Endothelial cell of umbilical vein (primary cell): ENCODE data around the gene DOC2B. TPM values are rescaled to one million over a fixed set of nuclear protein-coding genes. Genes with fewer than 3 reads are reported as not detected.

ENCODE experiments used
- BruUV-seq: library from RNA; stranded (reverse); fragments of 400-500 nt; replicated peaks from 2 replicates; lab custom pipeline; 2021; lab: Mats Ljungman, UMichigan
- CTCF ChIA-PET: fragments of 300-600, 350-600 bp; sonication (Branson Sonifier 250); formaldehyde crosslinking; loops from one replicate; lab custom pipeline; 2021; ENCODE audit warnings: antibody characterized with exemption, inconsistent platforms; lab: Charles Lee
- POLR2A ChIA-PET: fragments of 300-600, 350-600 bp; sonication (Branson Sonifier 250); formaldehyde crosslinking; loops from one replicate; lab custom pipeline; 2021; ENCODE audit warnings: antibody characterized with exemption, inconsistent platforms; lab: Charles Lee
- DNase-seq: peaks from one replicate; pipeline ENCODE4 v3.0.0-alpha.2; 2011; ENCODE audit warnings: low read depth, low spot score
- FAIRE-seq: peaks from 2 replicates; lab custom pipeline; 2011; peaks lifted over from hg19 to GRCh38; lab: Jason Lieb, UNC
- H2AFZ ChIP-seq: 2 replicates; pipeline ENCODE4 v1.6.0; 2012; ENCODE audit warnings: low read depth, low read length, control low read depth, inconsistent platforms
- H3K27ac ChIP-seq: 2 replicates; pipeline ENCODE4 v1.5.1; 2011; ENCODE audit warnings: low read depth, mild to moderate bottlenecking, control low read depth, low read length, moderate library complexity; ENCODE audit not compliant: insufficient read depth
- H3K27me3 ChIP-seq, 2 experiments: 2 replicates each; pipeline versions ENCODE4 v1.6.0 to v1.6.1; 2011; ENCODE audit warnings: low read length in 2 of 2, mixed read lengths in 1 of 2; ENCODE audit not compliant: control insufficient read depth in 2 of 2, insufficient read depth in 2 of 2
- H3K36me3 ChIP-seq, 2 experiments: 2 replicates in 1 of 2; 3 replicates in 1 of 2; pipeline ENCODE4 v1.5.1; 2011; ENCODE audit warnings: low read length in 2 of 2, mild to moderate bottlenecking in 1 of 2, moderate library complexity in 1 of 2; ENCODE audit not compliant: control insufficient read depth in 2 of 2, insufficient read depth in 2 of 2; ENCODE audit errors: extremely low read depth in 1 of 2
- H3K4me1 ChIP-seq: 3 replicates; pipeline ENCODE4 v1.5.1; 2011; ENCODE audit warnings: mild to moderate bottlenecking, low read length; ENCODE audit not compliant: control insufficient read depth, insufficient read depth; ENCODE audit errors: extremely low read depth
- H3K4me2 ChIP-seq: 2 replicates; pipeline ENCODE4 v1.6.1; 2011; ENCODE audit warnings: low read length, control low read depth, mixed read lengths; ENCODE audit not compliant: insufficient read depth
- H3K4me3 ChIP-seq, 3 experiments: fragments of 200-600 bp in 1 of 3; sonication (generic), shearing (Covaris generic) in 1 of 3; replicated peaks in 1 of 3; 2 replicates each; pipeline ENCODE4 v1.5.1; 2011 to 2016; ENCODE audit warnings: control low read depth in 3 of 3, low read length in 3 of 3, mild to moderate bottlenecking in 2 of 3, inconsistent platforms in 1 of 3, low read depth in 1 of 3, moderate library complexity in 1 of 3; ENCODE audit not compliant: insufficient read depth in 1 of 3
- H3K79me2 ChIP-seq: 2 replicates; pipeline ENCODE4 v1.6.0; 2012; ENCODE audit warnings: low read length, inconsistent platforms; ENCODE audit not compliant: control insufficient read depth, insufficient read depth
- H3K9ac ChIP-seq: replicated peaks from 2 replicates; pipeline ENCODE3; 2011; ENCODE audit warnings: low read length, control low read depth; ENCODE audit not compliant: insufficient read depth; ENCODE audit errors: extremely low read depth
- H3K9me1 ChIP-seq: replicated peaks from 3 replicates; pipeline ENCODE4 v1.6.0; 2011; ENCODE audit warnings: mild to moderate bottlenecking, low read length; ENCODE audit not compliant: control insufficient read depth, insufficient read depth; ENCODE audit errors: extremely low read depth
- H3K9me3 ChIP-seq: replicated peaks from 2 replicates; pipeline ENCODE4 v1.5.1; 2012; ENCODE audit warnings: low read length, inconsistent platforms; ENCODE audit not compliant: control insufficient read depth, insufficient read depth
- H4K20me1 ChIP-seq: replicated peaks from 2 replicates; pipeline ENCODE3; 2011; ENCODE audit warnings: mild to moderate bottlenecking, low read length; ENCODE audit not compliant: control insufficient read depth, insufficient read depth; ENCODE audit errors: extremely low read depth
- EZH2 ChIP-seq: IDR thresholded peaks from 2 replicates; pipeline ENCODE4 v1.6.1; 2012; ENCODE audit warnings: borderline replicate concordance, low read depth, mild to moderate bottlenecking, moderate library complexity, low read length, inconsistent platforms; ENCODE audit not compliant: severe bottlenecking
- FOS ChIP-seq: IDR thresholded peaks from 2 replicates; pipeline ENCODE4 v1.6.1; 2011; ENCODE audit warnings: mild to moderate bottlenecking, low read length, moderate library complexity, borderline replicate concordance; ENCODE audit not compliant: insufficient read depth
- GATA2 ChIP-seq: IDR thresholded peaks from 2 replicates; pipeline ENCODE4 v1.7.0; 2011; ENCODE audit warnings: low read depth, mild to moderate bottlenecking, moderate library complexity, mixed read lengths, low read length; ENCODE audit not compliant: insufficient read length, insufficient read depth
- JUN ChIP-seq: IDR thresholded peaks from 2 replicates; pipeline ENCODE4 v1.6.1; 2011; ENCODE audit warnings: borderline replicate concordance, low read depth; ENCODE audit not compliant: insufficient read length, insufficient read depth
- MAX ChIP-seq: IDR thresholded peaks from 2 replicates; pipeline ENCODE4 v1.6.1; 2011; ENCODE audit not compliant: insufficient read depth, insufficient read length
- MYC ChIP-seq: IDR thresholded peaks from one replicate; pipeline ENCODE4 v1.6.1; 2011; ENCODE audit warnings: mild to moderate bottlenecking, low read depth, low read length
- POLR2A ChIP-seq: IDR thresholded peaks from 2 replicates; pipeline ENCODE4 v1.6.1; 2012; ENCODE audit warnings: low read depth, mild to moderate bottlenecking, control low read depth, low read length
- POLR2AphosphoS5 ChIP-seq: IDR thresholded peaks from 2 replicates; pipeline ENCODE4 v1.6.1; 2012; ENCODE audit warnings: low read depth, mild to moderate bottlenecking, control low read depth, low read length, moderate library complexity; ENCODE audit not compliant: insufficient read depth
- dilution Hi-C: fragments of 300-500 bp; cut with MboI; formaldehyde crosslinking; loops from one replicate; pipeline ENCODE4 v1.15.0; 2019; ENCODE audit warnings: low sequenced_read_pairs; ENCODE audit not compliant: extremely low pct_ligation_motif_present
- intact Hi-C: fragments of 100-400 bp; cut with micrococcal nuclease; formaldehyde crosslinking; loops from one replicate; pipeline ENCODE4 v1.10.0; 2022
- polyA plus RNA-seq, 4 experiments: library from polyadenylated mRNA; depleted of rRNA in 3 of 4; stranded (reverse) in 3 of 4; unstranded in 1 of 4; fragments of >200 nt; gene quantifications; 2 replicates each; pipeline versions ENCODE4 v1.2.1 to v1.2.3, GENCODE V29; 2011 to 2012; ENCODE audit warnings: missing spikeins in 1 of 4
- total RNA-seq: library from RNA; stranded (reverse); gene quantifications from 2 replicates; pipeline ENCODE4 v1.2.3, GENCODE V29; 2021
- TF ChIP-seq, protein P1 (sequence below), 2 donors: IDR thresholded peaks; 1 replicate in 1 of 2; 2 replicates in 1 of 2; pipeline ENCODE4 v1.5.1; 2011; ENCODE audit warnings: low read length in 2 of 2, mild to moderate bottlenecking in 2 of 2, moderate library complexity in 2 of 2, control low read depth in 1 of 2, inconsistent platforms in 1 of 2, low read depth in 1 of 2; ENCODE audit not compliant: insufficient read depth in 1 of 2; ENCODE audit errors: extremely low read depth in 1 of 2

DOC2B gene
- total and polyA plus RNA-seq, 2 donors (not counting 3 experiments of a cell fraction or from before 2014, with no cell fraction given) = 0.10 to 0.22 TPM

DNA sequence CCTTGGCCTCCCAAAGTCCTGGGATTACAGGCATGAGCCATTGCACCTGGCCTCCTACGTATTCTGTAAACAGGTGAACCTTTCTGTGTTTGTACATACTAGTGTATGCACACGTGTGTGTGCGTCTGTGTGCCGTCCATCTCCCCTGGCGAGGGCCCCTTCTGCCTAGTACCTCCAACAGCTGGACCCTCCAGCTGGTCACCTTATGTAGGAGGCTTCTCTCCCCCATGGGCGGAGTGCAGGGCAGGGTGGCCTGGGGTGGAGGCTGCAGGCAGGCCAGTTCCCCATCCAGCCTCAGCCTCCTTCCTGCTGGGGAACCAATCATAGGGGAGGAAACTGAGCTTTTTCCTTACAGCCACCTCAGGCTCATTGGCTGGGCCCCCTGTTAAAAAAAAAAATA, 24.4 kb upstream of the DOC2B start:
- Histone ChIP-seq H4K20me1 (no peaks in the 10 kb centered on the region), H3K4me1 (peaks cover under 1% of the 10 kb centered on the region), H2AFZ (no peak overlapping the region), H3K79me2 (no peaks in the 10 kb centered on the region), H3K9ac (no peak overlapping the region), H3K9me3 (no peaks in the 10 kb centered on the region), H3K27me3 (no peaks in the 10 kb centered on the region), H3K27ac (no peak overlapping the region), H3K4me3 (no peak overlapping the region), H3K36me3 (no peaks in the 10 kb centered on the region), H3K4me2 (no peak overlapping the region), H3K9me1 (no peaks in the 10 kb centered on the region)
- ChIA-PET POLR2A (no interaction called here), CTCF (no interaction called here)
- DNase-seq (no peak), FAIRE-seq (no peak)
- TF ChIP-seq GATA2 (no peak), MYC (no peak), JUN (no peak), FOS (no peak), POLR2A (no peak), POLR2AphosphoS5 (no peak), MAX (no peak), EZH2 (no peak)
- TF ChIP-seq, protein P1, sequence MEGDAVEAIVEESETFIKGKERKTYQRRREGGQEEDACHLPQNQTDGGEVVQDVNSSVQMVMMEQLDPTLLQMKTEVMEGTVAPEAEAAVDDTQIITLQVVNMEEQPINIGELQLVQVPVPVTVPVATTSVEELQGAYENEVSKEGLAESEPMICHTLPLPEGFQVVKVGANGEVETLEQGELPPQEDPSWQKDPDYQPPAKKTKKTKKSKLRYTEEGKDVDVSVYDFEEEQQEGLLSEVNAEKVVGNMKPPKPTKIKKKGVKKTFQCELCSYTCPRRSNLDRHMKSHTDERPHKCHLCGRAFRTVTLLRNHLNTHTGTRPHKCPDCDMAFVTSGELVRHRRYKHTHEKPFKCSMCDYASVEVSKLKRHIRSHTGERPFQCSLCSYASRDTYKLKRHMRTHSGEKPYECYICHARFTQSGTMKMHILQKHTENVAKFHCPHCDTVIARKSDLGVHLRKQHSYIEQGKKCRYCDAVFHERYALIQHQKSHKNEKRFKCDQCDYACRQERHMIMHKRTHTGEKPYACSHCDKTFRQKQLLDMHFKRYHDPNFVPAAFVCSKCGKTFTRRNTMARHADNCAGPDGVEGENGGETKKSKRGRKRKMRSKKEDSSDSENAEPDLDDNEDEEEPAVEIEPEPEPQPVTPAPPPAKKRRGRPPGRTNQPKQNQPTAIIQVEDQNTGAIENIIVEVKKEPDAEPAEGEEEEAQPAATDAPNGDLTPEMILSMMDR (IDR thresholded peaks at IDR 0.05; ENCODE audit: extremely low read depth in 1 of 2, insufficient read depth in 1 of 2, low read depth in 1 of 2, low read length in 2 of 2) = no peak
- BruUV-seq = no TSS peak
- dilution Hi-C loops = no loop called here
- intact Hi-C loops = no loop called here
